Smooth muscle cell (in vitro differentiated cells): Measurements from ENCODE around the gene TBKBP1. TPM values are rescaled to one million over a fixed set of nuclear protein-coding genes. Genes with fewer than 3 reads are reported as not detected.

Source experiments
- DNase-seq: peaks from one replicate; lab custom pipeline; 2025; ENCODE audit not compliant: unreplicated experiment; lab: John Stamatoyannopoulos, UW
- H2AFZ ChIP-seq: fragments of 200-600 bp; sonication (generic); 2 replicates; pipeline ENCODE4 v1.6.0; 2016; ENCODE audit warnings: antibody characterized with exemption, low read depth, mild to moderate bottlenecking
- H3F3A ChIP-seq: fragments of 200-600 bp; sonication (generic); 2 replicates; pipeline ENCODE4 v1.6.0; 2017; ENCODE audit warnings: antibody characterized with exemption, low read depth
- H3K27ac ChIP-seq: fragments of 200-600 bp; sonication (generic); 2 replicates; pipeline ENCODE4 v1.5.1; 2016; ENCODE audit warnings: low read depth, mild to moderate bottlenecking
- H3K27me3 ChIP-seq: fragments of 200-600 bp; sonication (generic); 2 replicates; pipeline ENCODE4 v1.6.1; 2016; ENCODE audit warnings: low read depth, mild to moderate bottlenecking
- H3K36me3 ChIP-seq: fragments of 200-600 bp; sonication (generic); 2 replicates; pipeline ENCODE4 v1.5.1; 2016; ENCODE audit warnings: low read depth
- H3K4me1 ChIP-seq: fragments of 200-600 bp; sonication (generic); 2 replicates; pipeline ENCODE4 v1.5.1; 2016; ENCODE audit warnings: low read depth
- H3K4me2 ChIP-seq: fragments of 200-600 bp; sonication (generic); 2 replicates; pipeline ENCODE4 v1.6.0; 2016; ENCODE audit warnings: mild to moderate bottlenecking
- H3K4me3 ChIP-seq: fragments of 200-600 bp; sonication (generic); 2 replicates; pipeline ENCODE4 v1.5.1; 2016; ENCODE audit warnings: mild to moderate bottlenecking
- H3K79me2 ChIP-seq: fragments of 200-600 bp; sonication (generic); 2 replicates; pipeline ENCODE4 v1.6.0; 2016; ENCODE audit warnings: low read depth, mild to moderate bottlenecking
- H3K9ac ChIP-seq: fragments of 200-600 bp; sonication (generic); 2 replicates; pipeline ENCODE4 v1.6.0; 2016; ENCODE audit warnings: low read depth
- H3K9me3 ChIP-seq: fragments of 200-600 bp; sonication (generic); replicated peaks from 2 replicates; pipeline ENCODE4 v1.5.1; 2016; ENCODE audit warnings: low read depth
- H4K20me1 ChIP-seq: fragments of 200-600 bp; sonication (generic); 2 replicates; pipeline ENCODE4 v1.6.0; 2016; ENCODE audit warnings: low read depth
- CTCF ChIP-seq: fragments of 200-600 bp; sonication (generic); IDR thresholded peaks from 2 replicates; pipeline ENCODE4 v1.5.1; 2017; ENCODE audit warnings: borderline replicate concordance, mild to moderate bottlenecking, antibody characterized with exemption; ENCODE audit not compliant: insufficient read depth, poor library complexity, severe bottlenecking
- WGBS: methylation state at CpG from one replicate; pipeline ENCODE4 v1.1.7; 2016; ENCODE audit warnings: low lambda C conversion rate; 5-methylcytosine and 5-hydroxymethylcytosine counted together
- polyA plus RNA-seq: library from polyadenylated mRNA; unstranded; fragments of >200 nt; fragmentation: Nextera tagmentation; extraction: Ambion mirVana; gene quantifications from 2 replicates; pipeline ENCODE4 v1.2.1, GENCODE V29; 2016
- total RNA-seq: library from RNA; depleted of rRNA; stranded (reverse); fragments of >200 nt; gene quantifications from 2 replicates; pipeline ENCODE4 v1.2.3, GENCODE V29; 2014

TBKBP1 gene
- total and polyA plus RNA-seq, 2 experiments from 2014 or later = 5.8 to 7.7 TPM

- Histone ChIP-seq H3K4me2 (no peak overlapping the region), H3F3A (no peaks in the 10 kb centered on the region), H3K27me3 (peaks cover 25% of the 10 kb centered on the region), H2AFZ (no peak overlapping the region), H3K36me3 (no peaks in the 10 kb centered on the region), H3K4me1 (no peaks in the 10 kb centered on the region), H3K9me3 (no peaks in the 10 kb centered on the region), H3K79me2 (no peaks in the 10 kb centered on the region), H3K4me3 (no peak overlapping the region), H3K9ac (no peak overlapping the region), H3K27ac (no peak overlapping the region), H4K20me1 (no peaks in the 10 kb centered on the region)
- TF ChIP-seq CTCF = no peak
- no peak for DNase-seq
- WGBS = 84% methylated on average over 11 of the region's 12 CpGs
Measured at GRCh38 chr17:47726796-47727703, 33.1 kb downstream of the TBKBP1 start.

GRCh38 chr17:47727704-47728036, 33.7 kb downstream of the TBKBP1 start:
- no peak overlapping the region for H3K27ac ChIP-seq
- no peaks in the 10 kb centered on the region for H3K4me1 ChIP-seq
- no peak overlapping the region for H3K4me2 ChIP-seq
- H3K36me3 ChIP-seq = no peaks in the 10 kb centered on the region
- H3K4me3 ChIP-seq = no peak overlapping the region
- 88% methylated on average over 9 of the region's 9 CpGs for WGBS
- H3K9ac ChIP-seq = no peak overlapping the region
- H3F3A ChIP-seq = no peaks in the 10 kb centered on the region
- H2AFZ ChIP-seq = no peak overlapping the region
- H3K79me2 ChIP-seq = no peaks in the 10 kb centered on the region
- no peaks in the 10 kb centered on the region for H3K9me3 ChIP-seq
- TF ChIP-seq CTCF = no peak
- DNase-seq = no peak
- peaks cover 31% of the 10 kb centered on the region for H3K27me3 ChIP-seq
- no peaks in the 10 kb centered on the region for H4K20me1 ChIP-seq

GRCh38 chr17:47728214-47728877, 34.4 kb downstream of the TBKBP1 start:
- H3K27me3 ChIP-seq = peaks cover 38% of the 10 kb centered on the region
- H2AFZ ChIP-seq = no peak overlapping the region

More at GRCh38 chr17:47728214-47728877, 34.4 kb downstream of the TBKBP1 start:
- TF ChIP-seq CTCF = no peak
- H3K9me3 ChIP-seq = no peaks in the 10 kb centered on the region
- no peak for DNase-seq
- no peak overlapping the region for H3K9ac ChIP-seq
- H3K27ac ChIP-seq = no peak overlapping the region
- WGBS = 89% methylated on average over 4 of the region's 4 CpGs
- no peak overlapping the region for H3K4me2 ChIP-seq
- no peaks in the 10 kb centered on the region for H4K20me1 ChIP-seq
- H3K4me3 ChIP-seq = no peak overlapping the region
- no peaks in the 10 kb centered on the region for H3F3A ChIP-seq
- no peaks in the 10 kb centered on the region for H3K4me1 ChIP-seq
- H3K36me3 ChIP-seq = no peaks in the 10 kb centered on the region
- no peaks in the 10 kb centered on the region for H3K79me2 ChIP-seq
